Tibial nerve (tissue), 4 donors: ENCODE measurements around the gene SPATA25. TPM values are rescaled to one million over a fixed set of nuclear protein-coding genes. Genes with fewer than 3 reads are reported as not detected.

Experiments
- total RNA-seq, 4 donors: library from RNA; depleted of rRNA; stranded (reverse); fragments of >200 nt; gene quantifications; one replicate each; pipeline ENCODE4 v1.1.0, GENCODE V29; 2016

Gene SPATA25
- total RNA-seq, 4 donors from 2014 or later, result 2.6 to 18.3 (median 7.9) TPM

Other genes with a start within 250 kb of the SPATA25 start
- not detected for gene WFDC11, start 217.4 kb downstream of the SPATA25 start, total RNA-seq
- gene WFDC13, start 185.6 kb downstream of the SPATA25 start, total RNA-seq, result not detected
- gene WFDC10B, start 182.6 kb downstream of the SPATA25 start, total RNA-seq, result under 1 TPM in 1 of 4 donors, not detected in 3; 0.84 TPM
- not detected for gene SPINT4, start 165.3 kb downstream of the SPATA25 start, total RNA-seq
- 1 to 10 TPM in 1 of 4 donors, not detected in 3; 2.4 TPM for gene WFDC3, start 95.7 kb downstream of the SPATA25 start, total RNA-seq
- gene DNTTIP1, start 95.7 kb downstream of the SPATA25 start, total RNA-seq, result 10 to 100 TPM; 17.4 to 33.6 (median 27.2) TPM
- gene UBE2C, start 75.0 kb downstream of the SPATA25 start, total RNA-seq, result 1 to 10 TPM in 2 of 4 donors, under 1 TPM in 1, not detected in 1; 0.78 to 6.9 (median 1.5) TPM
- gene TNNC2, start 60.3 kb downstream of the SPATA25 start, total RNA-seq, result 10 to 100 TPM in 1 of 4 donors, 1 to 10 TPM in 2, not detected in 1; 2.3 to 12.0 (median 6.5) TPM
- 100 to 1,000 TPM; 177 to 389 (median 240) TPM for gene SNX21, start 53.8 kb downstream of the SPATA25 start, total RNA-seq
- gene ACOT8, start 30.2 kb downstream of the SPATA25 start, total RNA-seq, result 10 to 100 TPM; 44.4 to 58.4 (median 52.5) TPM
- 1 to 10 TPM; 3.1 to 6.3 (median 4.8) TPM for gene ZSWIM3, start 30.0 kb downstream of the SPATA25 start, total RNA-seq
- 1 to 10 TPM; 4.5 to 8.2 (median 6.0) TPM for gene ZSWIM1, start 6.4 kb downstream of the SPATA25 start, total RNA-seq
- gene NEURL2, start 3.6 kb upstream of the SPATA25 start, total RNA-seq, result 10 to 100 TPM in 3 of 4 donors, 1 to 10 TPM in 1; 7.7 to 42.9 (median 15.6) TPM
- 10 to 100 TPM; 50.4 to 87.3 (median 71.7) TPM for gene CTSA, start 3.7 kb upstream of the SPATA25 start, total RNA-seq
- gene PLTP, start 24.5 kb upstream of the SPATA25 start, total RNA-seq, result 100 to 1,000 TPM in 3 of 4 donors, 10 to 100 TPM in 1; 74.7 to 713 (median 134) TPM
- gene PCIF1, start 47.1 kb upstream of the SPATA25 start, total RNA-seq, result 10 to 100 TPM; 52.2 to 59.0 (median 53.0) TPM
- gene ZNF335, start 84.6 kb upstream of the SPATA25 start, total RNA-seq, result 10 to 100 TPM; 24.3 to 42.3 (median 28.6) TPM
- under 1 TPM in 3 of 4 donors, not detected in 1; 0.22 to 0.98 (median 0.60) TPM for gene MMP9, start 121.3 kb upstream of the SPATA25 start, total RNA-seq
- gene SLC12A5, start 141.6 kb upstream of the SPATA25 start, total RNA-seq, result 1 to 10 TPM in 1 of 4 donors, not detected in 3; 5.2 TPM
- gene NCOA5, start 202.3 kb upstream of the SPATA25 start, total RNA-seq, result 10 to 100 TPM; 34.8 to 71.4 (median 47.2) TPM
- gene CD40, start 230.7 kb upstream of the SPATA25 start, total RNA-seq, result 10 to 100 TPM; 18.0 to 32.8 (median 25.1) TPM